K562 (cell line): Measurements from ENCODE around the gene SERPINA10.

Experiments
- CEBPB ChIP-seq: fragments of 450-650 bp; IDR thresholded peaks from 2 replicates; pipeline ENCODE4 v1.6.1; 2016; ENCODE audit warnings: missing genetic modification characterization, missing compliant biosample characterization
- ELF4 ChIP-seq: fragments of 450-650 bp; formaldehyde crosslinking; IDR thresholded peaks from 2 replicates; pipeline ENCODE4 v1.4.0; 2022; ENCODE audit warnings: missing genetic modification characterization
- HCFC1 ChIP-seq: IDR thresholded peaks from 2 replicates; pipeline ENCODE4 v1.6.1; 2012; ENCODE audit warnings: low read depth, low read length, improper control_type of control experiment
- MEF2D ChIP-seq: conservative IDR thresholded peaks from 2 replicates; pipeline ENCODE4 v1.6.1; 2016; ENCODE audit warnings: low read depth, missing genetic modification characterization, missing compliant biosample characterization
- MTA3 ChIP-seq: fragments of 450-650 bp; formaldehyde crosslinking; IDR thresholded peaks from 2 replicates; pipeline ENCODE4 v1.6.1; 2017; ENCODE audit warnings: mild to moderate bottlenecking, borderline replicate concordance
- PCBP2 ChIP-seq: fragments of 200-400 bp; formaldehyde crosslinking; IDR thresholded peaks from 2 replicates; pipeline ENCODE4 v1.6.1; 2018; ENCODE audit warnings: low read length, low read depth, mild to moderate bottlenecking, moderate library complexity; ENCODE audit not compliant: poor library complexity, severe bottlenecking
- POLR2AphosphoS2 ChIP-seq: IDR thresholded peaks from 2 replicates; pipeline ENCODE4 v1.6.1; 2012; ENCODE audit warnings: low read length, improper control_type of control experiment
- SMAD4 ChIP-seq: fragments of 250-450 bp; sonication (Bioruptor Pico); conservative IDR thresholded peaks from 2 replicates; pipeline ENCODE4 v1.8.0; 2021; ENCODE audit warnings: inconsistent platforms, mild to moderate bottlenecking, moderate library complexity
- SMARCE1 ChIP-seq: fragments of 450-650 bp; IDR thresholded peaks from 2 replicates; pipeline ENCODE4 v1.7.1; 2016; ENCODE audit warnings: mild to moderate bottlenecking
- ZNF263 ChIP-seq: sonication (generic); formaldehyde crosslinking; IDR thresholded peaks from 2 replicates; pipeline ENCODE4 v1.8.0; 2022; ENCODE audit warnings: mild to moderate bottlenecking, missing genetic modification reagents, borderline replicate concordance
- ZNF274 ChIP-seq: IDR thresholded peaks from 2 replicates; pipeline ENCODE4 v1.6.1; 2011; ENCODE audit warnings: low read depth, mild to moderate bottlenecking, low read length, moderate library complexity, borderline replicate concordance
- TF ChIP-seq, protein P1 (sequence below): sonication (generic); formaldehyde crosslinking; IDR thresholded peaks from 2 replicates; pipeline ENCODE4 v1.8.1; 2022; ENCODE audit warnings: missing genetic modification reagents
- TF ChIP-seq, protein P2 (sequence below): sonication (generic); formaldehyde crosslinking; IDR thresholded peaks from 2 replicates; pipeline ENCODE4 v1.5.0; 2020; ENCODE audit warnings: missing genetic modification reagents
- TF ChIP-seq, protein P3 (sequence below): sonication (generic); formaldehyde crosslinking; IDR thresholded peaks from 2 replicates; pipeline ENCODE4 v1.8.0; 2023; ENCODE audit warnings: mild to moderate bottlenecking, missing genetic modification reagents

DNA sequence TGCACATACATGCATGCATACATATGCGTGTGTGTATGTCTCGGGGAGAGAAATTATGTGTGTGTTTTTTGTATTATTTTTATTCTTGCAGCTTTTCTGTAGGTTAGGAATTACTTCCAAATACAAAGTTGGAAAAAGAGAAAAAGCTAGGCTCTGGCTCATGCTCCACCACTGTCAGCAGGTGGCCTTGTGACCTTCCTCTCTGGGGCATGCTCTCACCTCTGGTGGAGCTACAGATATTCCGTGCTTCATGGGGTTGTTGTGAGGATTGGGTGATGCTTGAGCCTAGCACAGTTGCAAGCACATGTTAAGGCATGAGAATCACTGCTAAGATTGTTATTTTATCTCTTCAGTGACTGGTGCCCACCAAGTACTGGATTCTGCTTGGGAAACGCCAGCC, 36.8 kb upstream of the SERPINA10 start:
- TF ChIP-seq MTA3: no peak
- no peak for TF ChIP-seq PCBP2
- no peak for TF ChIP-seq MEF2D
- TF ChIP-seq ZNF263: no peak
- TF ChIP-seq, protein P1, sequence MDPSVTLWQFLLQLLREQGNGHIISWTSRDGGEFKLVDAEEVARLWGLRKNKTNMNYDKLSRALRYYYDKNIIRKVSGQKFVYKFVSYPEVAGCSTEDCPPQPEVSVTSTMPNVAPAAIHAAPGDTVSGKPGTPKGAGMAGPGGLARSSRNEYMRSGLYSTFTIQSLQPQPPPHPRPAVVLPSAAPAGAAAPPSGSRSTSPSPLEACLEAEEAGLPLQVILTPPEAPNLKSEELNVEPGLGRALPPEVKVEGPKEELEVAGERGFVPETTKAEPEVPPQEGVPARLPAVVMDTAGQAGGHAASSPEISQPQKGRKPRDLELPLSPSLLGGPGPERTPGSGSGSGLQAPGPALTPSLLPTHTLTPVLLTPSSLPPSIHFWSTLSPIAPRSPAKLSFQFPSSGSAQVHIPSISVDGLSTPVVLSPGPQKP (CRISPR knock-in tag): no peak
- TF ChIP-seq ZNF274: no peak
- TF ChIP-seq POLR2AphosphoS2: no peak
- TF ChIP-seq, protein P2, sequence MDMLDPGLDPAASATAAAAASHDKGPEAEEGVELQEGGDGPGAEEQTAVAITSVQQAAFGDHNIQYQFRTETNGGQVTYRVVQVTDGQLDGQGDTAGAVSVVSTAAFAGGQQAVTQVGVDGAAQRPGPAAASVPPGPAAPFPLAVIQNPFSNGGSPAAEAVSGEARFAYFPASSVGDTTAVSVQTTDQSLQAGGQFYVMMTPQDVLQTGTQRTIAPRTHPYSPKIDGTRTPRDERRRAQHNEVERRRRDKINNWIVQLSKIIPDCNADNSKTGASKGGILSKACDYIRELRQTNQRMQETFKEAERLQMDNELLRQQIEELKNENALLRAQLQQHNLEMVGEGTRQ (CRISPR knock-in tag): no peak
- no peak for TF ChIP-seq SMAD4 (CRISPR knock-in tag)
- no peak for TF ChIP-seq SMARCE1
- TF ChIP-seq CEBPB (tag): no peak
- TF ChIP-seq, protein P3, sequence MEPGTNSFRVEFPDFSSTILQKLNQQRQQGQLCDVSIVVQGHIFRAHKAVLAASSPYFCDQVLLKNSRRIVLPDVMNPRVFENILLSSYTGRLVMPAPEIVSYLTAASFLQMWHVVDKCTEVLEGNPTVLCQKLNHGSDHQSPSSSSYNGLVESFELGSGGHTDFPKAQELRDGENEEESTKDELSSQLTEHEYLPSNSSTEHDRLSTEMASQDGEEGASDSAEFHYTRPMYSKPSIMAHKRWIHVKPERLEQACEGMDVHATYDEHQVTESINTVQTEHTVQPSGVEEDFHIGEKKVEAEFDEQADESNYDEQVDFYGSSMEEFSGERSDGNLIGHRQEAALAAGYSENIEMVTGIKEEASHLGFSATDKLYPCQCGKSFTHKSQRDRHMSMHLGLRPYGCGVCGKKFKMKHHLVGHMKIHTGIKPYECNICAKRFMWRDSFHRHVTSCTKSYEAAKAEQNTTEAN: no peak
- no peak for TF ChIP-seq ELF4 (CRISPR knock-in tag)
- TF ChIP-seq HCFC1: no peak
